HCT116 (cell line): ENCODE measurements around the gene EPS15.

Source experiments
- CEBPB ChIP-seq: IDR thresholded peaks from 2 replicates; pipeline ENCODE4 v1.6.1; 2012; ENCODE audit warnings: low read depth
- POLR2A ChIP-seq: IDR thresholded peaks from 2 replicates; pipeline ENCODE4 v1.7.0; 2011; ENCODE audit warnings: borderline replicate concordance; ENCODE audit not compliant: insufficient read depth, insufficient read length; ENCODE audit errors: extremely low read depth
- SP1 ChIP-seq: IDR thresholded peaks from 2 replicates; pipeline ENCODE4 v1.6.1; 2012; ENCODE audit warnings: low read depth

DNA sequence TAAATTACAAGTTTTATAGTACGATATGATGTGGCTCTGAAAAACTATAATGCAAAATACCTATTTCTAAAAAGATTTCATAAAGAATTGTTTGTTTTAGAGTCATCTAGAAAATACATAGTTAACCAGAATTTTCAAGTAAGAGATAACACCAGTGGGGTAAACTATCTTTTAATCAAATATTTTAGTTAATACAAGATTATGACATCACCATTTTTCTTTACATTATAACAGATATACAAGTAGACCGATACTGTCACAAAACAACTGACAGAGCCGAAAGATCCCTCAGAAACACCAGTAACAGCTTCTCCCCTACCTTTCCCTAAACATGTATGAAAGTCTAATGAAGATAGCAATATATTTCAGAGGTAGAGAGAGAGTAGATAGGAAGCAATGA is 54.2 kb downstream of the EPS15 start:
- TF ChIP-seq CEBPB (no peak), POLR2A (no peak), SP1 (no peak)
